GM19452 (cell line): ENCODE data around the gene MAP3K9.
A peak's percentile ranks its signal among the peaks of the same experiment; 100 is the strongest.
"Not testable (repeated sequence)": the region's sequence is repeated elsewhere in the genome, so short reads cannot be mapped to it uniquely, and the experiment has no call there.

ENCODE experiments used
- ATAC-seq: cut with Tn5 transposase; IDR thresholded peaks from one replicate; pipeline ENCODE4 v1.9.1; 2021; ENCODE audit not compliant: unreplicated experiment

Gene MAP3K9

GRCh38 chr14:70726651-70727375 lies 82.5 kb downstream of the MAP3K9 start:
- no peak for ATAC-seq

- ATAC-seq = no peak
Measured at GRCh38 chr14:70724944-70725343, 84.4 kb downstream of the MAP3K9 start.

GRCh38 chr14:70724110-70724509 lies 85.2 kb downstream of the MAP3K9 start:
- ATAC-seq = no peak

GRCh38 chr14:70723276-70723675 lies 86.0 kb downstream of the MAP3K9 start:
- ATAC-seq = no peak

- ATAC-seq = no peak
Measured at GRCh38 chr14:70722418-70722817, 86.9 kb downstream of the MAP3K9 start.

- no peak for ATAC-seq
Measured at GRCh38 chr14:70721542-70721941, 87.8 kb downstream of the MAP3K9 start.

- no peak for ATAC-seq
Measured at GRCh38 chr14:70718383-70719118, 90.8 kb downstream of the MAP3K9 start.

- no peak for ATAC-seq
Measured at GRCh38 chr14:70716958-70717357, 92.4 kb downstream of the MAP3K9 start.

GRCh38 chr14:70716483-70716882 lies 92.8 kb downstream of the MAP3K9 start:
- ATAC-seq = no peak

GRCh38 chr14:70714055-70714550 lies 95.2 kb downstream of the MAP3K9 start:
- ATAC-seq = no peak

GRCh38 chr14:70713511-70713916 lies 95.8 kb downstream of the MAP3K9 start:
- ATAC-seq = no peak

- no peak for ATAC-seq
Measured at GRCh38 chr14:70713096-70713495, 96.2 kb downstream of the MAP3K9 start.

- no peak for ATAC-seq
Measured at GRCh38 chr14:70711451-70711850, 97.9 kb downstream of the MAP3K9 start.

- no peak for ATAC-seq
Measured at GRCh38 chr14:70709726-70710382, 99.5 kb downstream of the MAP3K9 start.

GRCh38 chr14:70708717-70709570 lies 100.4 kb downstream of the MAP3K9 start:
- no peak for ATAC-seq

GRCh38 chr14:70707138-70708038 lies 101.9 kb downstream of the MAP3K9 start:
- peak; percentile 76 for ATAC-seq

- ATAC-seq = no peak
Measured at GRCh38 chr14:70706177-70706576, 103.1 kb downstream of the MAP3K9 start.

- ATAC-seq = no peak
Measured at GRCh38 chr14:70704960-70705359, 104.4 kb downstream of the MAP3K9 start.

- ATAC-seq = not testable (repeated sequence)
Measured at GRCh38 chr14:70703621-70704168, 105.6 kb downstream of the MAP3K9 start.
